ENCODE results near the gene TNXB.
"Not testable (repeated sequence)": the region's sequence is repeated elsewhere in the genome, so short reads cannot be mapped to it uniquely, and the experiment has no call there.

DNA sequence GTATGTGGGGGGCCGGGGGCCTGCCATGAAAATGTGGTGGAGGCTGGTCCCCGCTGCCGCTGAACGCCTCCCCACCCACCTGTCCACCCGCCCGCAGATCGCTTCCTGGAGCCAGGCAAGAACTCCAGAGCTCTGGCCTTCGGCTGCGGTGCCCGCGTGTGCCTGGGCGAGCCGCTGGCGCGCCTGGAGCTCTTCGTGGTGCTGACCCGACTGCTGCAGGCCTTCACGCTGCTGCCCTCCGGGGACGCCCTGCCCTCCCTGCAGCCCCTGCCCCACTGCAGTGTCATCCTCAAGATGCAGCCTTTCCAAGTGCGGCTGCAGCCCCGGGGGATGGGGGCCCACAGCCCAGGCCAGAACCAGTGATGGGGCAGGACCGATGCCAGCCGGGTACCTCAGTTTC, 101.1 kb downstream of the TNXB start:
- TF ChIP-seq EP300 (conservative IDR thresholded peaks at IDR 0.05; ENCODE audit: poor library complexity, severe bottlenecking); MXI1 (conservative IDR thresholded peaks at IDR 0.05; ENCODE audit: poor library complexity, severe bottlenecking); SMC3 (conservative IDR thresholded peaks at IDR 0.05; ENCODE audit: poor library complexity): not testable (repeated sequence)
- TF ChIP-seq, protein P1, sequence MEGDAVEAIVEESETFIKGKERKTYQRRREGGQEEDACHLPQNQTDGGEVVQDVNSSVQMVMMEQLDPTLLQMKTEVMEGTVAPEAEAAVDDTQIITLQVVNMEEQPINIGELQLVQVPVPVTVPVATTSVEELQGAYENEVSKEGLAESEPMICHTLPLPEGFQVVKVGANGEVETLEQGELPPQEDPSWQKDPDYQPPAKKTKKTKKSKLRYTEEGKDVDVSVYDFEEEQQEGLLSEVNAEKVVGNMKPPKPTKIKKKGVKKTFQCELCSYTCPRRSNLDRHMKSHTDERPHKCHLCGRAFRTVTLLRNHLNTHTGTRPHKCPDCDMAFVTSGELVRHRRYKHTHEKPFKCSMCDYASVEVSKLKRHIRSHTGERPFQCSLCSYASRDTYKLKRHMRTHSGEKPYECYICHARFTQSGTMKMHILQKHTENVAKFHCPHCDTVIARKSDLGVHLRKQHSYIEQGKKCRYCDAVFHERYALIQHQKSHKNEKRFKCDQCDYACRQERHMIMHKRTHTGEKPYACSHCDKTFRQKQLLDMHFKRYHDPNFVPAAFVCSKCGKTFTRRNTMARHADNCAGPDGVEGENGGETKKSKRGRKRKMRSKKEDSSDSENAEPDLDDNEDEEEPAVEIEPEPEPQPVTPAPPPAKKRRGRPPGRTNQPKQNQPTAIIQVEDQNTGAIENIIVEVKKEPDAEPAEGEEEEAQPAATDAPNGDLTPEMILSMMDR (IDR thresholded peaks at IDR 0.05; ENCODE audit: poor library complexity, severe bottlenecking), result not testable (repeated sequence)
- TF ChIP-seq, protein P2, sequence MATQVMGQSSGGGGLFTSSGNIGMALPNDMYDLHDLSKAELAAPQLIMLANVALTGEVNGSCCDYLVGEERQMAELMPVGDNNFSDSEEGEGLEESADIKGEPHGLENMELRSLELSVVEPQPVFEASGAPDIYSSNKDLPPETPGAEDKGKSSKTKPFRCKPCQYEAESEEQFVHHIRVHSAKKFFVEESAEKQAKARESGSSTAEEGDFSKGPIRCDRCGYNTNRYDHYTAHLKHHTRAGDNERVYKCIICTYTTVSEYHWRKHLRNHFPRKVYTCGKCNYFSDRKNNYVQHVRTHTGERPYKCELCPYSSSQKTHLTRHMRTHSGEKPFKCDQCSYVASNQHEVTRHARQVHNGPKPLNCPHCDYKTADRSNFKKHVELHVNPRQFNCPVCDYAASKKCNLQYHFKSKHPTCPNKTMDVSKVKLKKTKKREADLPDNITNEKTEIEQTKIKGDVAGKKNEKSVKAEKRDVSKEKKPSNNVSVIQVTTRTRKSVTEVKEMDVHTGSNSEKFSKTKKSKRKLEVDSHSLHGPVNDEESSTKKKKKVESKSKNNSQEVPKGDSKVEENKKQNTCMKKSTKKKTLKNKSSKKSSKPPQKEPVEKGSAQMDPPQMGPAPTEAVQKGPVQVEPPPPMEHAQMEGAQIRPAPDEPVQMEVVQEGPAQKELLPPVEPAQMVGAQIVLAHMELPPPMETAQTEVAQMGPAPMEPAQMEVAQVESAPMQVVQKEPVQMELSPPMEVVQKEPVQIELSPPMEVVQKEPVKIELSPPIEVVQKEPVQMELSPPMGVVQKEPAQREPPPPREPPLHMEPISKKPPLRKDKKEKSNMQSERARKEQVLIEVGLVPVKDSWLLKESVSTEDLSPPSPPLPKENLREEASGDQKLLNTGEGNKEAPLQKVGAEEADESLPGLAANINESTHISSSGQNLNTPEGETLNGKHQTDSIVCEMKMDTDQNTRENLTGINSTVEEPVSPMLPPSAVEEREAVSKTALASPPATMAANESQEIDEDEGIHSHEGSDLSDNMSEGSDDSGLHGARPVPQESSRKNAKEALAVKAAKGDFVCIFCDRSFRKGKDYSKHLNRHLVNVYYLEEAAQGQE (IDR thresholded peaks at IDR 0.05; ENCODE audit: borderline replicate concordance), result not testable (repeated sequence)

All from neural cell (in vitro differentiated cells).